Stimulated activated CD8-positive, alpha-beta memory T cell treated with anti-CD3 and anti-CD28 coated beads, Interleukin-7, amount 100 ng/mL, for 48 hours (primary cell): ENCODE data around the gene MICU1.
"Not testable (repeated sequence)": the region's sequence is repeated elsewhere in the genome, so short reads cannot be mapped to it uniquely, and the experiment has no call there.

Source experiments
- DNase-seq, 2 donors: peaks; one replicate each; pipeline ENCODE4 v3.0.0-alpha.2; 2020; ENCODE audit warnings: low read depth in 1 of 2; ENCODE audit errors: extremely low read depth in 1 of 2

Gene MICU1

DNA sequence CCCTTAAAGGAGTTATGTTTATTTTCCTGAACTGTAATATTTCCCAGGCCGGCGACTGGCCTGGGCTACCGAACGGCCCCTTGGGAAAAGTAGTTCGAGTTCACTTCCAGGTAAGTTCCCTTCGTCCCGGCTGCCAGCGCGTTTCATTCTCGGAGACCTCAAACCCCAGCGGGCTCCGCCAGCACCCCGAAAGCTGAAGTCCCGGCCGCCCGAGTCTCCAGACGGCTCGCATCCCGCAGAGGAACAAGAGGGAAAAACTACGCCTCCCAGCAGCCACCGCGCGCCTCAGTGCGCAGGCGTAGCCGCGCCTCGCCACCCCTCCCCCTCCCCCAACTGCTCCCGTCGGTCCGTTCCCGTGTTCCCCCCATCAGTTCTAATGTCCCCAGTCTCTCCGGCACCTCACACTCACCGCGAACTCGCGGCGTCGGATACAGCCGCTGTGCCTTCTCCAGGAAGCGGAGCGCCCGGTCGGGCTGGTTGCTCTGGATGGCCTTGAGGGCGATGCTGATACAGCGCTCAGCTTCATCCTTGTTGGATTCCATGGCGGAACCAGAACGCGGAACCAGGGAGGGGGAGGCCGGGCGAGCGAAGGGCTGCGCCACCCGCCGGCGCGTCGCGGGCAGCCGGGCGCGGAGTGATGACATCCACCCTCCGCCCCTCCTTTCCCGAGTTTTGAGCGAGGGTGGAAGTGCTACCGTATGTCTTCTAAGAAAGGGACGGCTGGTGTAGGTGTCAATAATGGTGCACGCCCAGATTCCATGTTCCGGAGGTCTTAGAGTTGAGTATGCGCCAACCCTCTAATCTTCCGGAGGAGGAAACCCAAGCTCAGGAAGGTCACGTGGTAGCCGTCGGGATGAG lies 271.3 kb downstream of the MICU1 start, which contains the start of gene DNAJB12:
Gene DNAJB12, minus strand, starts transcription at position 564 of the 858 bp plus-strand sequence. Its CDS starts 22 bp downstream, at position 542.
- peak; percentile 75 for DNase-seq

DNA sequence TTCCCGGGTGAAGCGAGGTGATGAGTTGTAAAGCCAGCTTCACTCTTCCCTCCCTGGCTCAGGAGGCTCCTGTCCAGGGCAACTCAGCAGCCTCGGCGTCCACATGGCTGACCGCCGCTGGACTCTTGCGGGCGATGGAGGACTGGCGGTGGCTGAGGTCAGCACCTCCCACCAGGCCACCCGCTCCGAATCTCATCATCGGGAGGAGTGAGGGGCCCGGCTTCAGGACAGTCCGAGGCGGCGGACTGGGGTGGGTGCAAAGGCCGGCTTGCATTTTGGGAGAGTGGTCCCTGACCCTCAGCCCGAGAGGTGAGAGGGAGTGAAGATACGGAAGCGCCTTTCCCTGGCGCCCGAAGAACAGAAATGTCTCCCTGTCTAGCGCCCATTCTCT lies 271.9 kb downstream of the MICU1 start:
- no peak for DNase-seq

DNA sequence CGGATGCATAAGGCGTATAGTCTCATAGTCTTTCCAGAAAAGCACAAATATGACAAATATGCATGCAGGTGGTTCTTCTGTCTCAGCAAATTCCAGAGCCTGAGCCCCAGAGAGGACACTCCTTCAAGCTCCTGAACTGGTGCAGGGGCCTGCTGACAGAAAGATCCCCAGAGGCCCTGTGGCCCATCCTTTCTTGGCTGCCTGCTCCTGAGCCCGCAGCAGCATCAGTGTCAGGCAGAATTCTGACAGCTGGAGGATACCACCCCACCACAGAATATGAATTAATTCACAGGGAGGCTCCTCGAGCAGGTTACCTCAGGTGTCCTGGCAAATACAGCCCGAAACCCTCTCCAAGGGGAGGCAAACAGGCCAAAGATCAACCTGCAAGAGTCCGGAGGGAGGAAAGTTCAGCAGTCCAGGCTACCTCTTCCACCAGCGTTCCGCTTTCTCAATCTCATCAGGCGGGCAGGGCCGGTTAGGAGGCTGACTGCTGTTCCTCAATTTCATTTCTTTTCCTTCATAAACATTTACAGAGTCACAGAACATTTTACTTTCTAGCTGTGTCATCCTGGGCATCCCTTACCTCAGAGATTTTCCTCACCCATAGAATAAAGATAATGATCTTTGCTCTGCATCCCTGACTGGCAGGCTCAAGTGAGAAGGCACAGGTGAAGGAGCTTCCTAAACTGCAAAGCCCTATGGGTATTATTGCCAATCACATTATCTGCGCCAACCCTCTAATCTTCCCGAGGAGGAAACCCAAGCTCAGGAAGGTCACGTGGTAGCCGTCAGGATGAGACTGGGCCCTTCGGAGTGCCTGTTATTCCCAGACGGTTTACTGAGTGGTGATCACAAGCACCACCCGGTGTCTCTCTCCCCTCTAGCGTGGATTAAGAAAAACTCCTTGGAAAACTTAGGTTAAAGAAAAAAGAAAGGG lies 272.6 kb downstream of the MICU1 start:
- no peak for DNase-seq

DNA sequence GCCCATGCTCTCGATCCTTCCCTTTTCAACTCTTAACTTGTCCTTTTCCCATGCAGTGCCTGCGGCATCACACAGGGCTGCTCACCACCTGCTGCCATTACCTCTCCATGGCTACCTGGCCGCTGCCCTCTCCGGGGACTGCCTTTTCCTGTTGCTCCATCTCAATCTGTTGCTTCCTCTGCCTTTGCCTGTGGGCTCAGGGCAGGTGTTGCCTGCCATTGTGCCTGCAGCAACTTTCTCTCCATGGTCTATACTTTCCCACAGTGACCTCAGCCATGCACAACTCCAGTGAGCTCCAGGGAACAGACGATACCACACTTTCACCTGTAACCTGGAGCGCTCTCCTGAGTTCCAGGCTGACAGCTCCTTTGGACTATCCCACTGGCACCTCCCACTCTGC lies 274.4 kb downstream of the MICU1 start:
- DNase-seq: no peak

DNA sequence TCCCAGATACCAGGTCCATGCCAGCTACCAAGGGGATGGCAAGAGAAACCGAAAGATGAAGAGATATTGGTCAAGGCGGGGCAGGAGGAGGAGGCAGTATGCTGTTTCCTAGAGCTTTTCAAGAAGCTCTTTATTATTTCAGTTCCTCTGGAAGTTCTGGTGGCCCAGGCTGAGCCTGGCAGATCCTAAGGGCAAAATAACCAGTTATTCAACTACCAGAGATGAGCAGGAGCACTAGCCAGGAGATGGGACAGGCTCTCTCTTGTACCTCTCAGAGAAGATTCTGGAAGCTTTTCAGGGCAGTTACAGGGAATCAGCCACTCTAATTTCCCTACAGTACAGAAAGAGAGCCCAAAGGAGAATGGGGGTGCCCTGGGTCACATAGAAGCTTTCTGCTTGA lies 276.4 kb downstream of the MICU1 start:
- no peak for DNase-seq

DNA sequence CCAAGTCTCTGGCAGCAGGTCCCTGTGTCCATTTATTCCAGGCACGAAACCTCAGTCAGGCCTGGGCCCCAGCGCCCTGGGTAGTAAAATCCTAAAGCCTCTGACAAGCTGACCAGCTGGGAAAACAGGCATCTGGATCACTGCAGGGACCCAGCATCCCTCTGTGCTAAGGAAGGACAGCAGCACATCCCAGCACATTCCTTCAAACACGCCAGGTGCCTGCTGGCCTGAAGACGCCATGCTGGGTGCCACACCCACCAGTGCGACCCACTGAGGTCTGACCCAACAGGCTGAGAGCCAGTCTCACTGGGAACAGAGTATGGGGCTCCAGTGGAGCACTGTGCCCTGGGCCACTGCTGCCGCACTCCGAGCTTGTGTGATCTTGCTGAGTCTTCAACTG lies 277.6 kb downstream of the MICU1 start:
- no peak for DNase-seq

DNA sequence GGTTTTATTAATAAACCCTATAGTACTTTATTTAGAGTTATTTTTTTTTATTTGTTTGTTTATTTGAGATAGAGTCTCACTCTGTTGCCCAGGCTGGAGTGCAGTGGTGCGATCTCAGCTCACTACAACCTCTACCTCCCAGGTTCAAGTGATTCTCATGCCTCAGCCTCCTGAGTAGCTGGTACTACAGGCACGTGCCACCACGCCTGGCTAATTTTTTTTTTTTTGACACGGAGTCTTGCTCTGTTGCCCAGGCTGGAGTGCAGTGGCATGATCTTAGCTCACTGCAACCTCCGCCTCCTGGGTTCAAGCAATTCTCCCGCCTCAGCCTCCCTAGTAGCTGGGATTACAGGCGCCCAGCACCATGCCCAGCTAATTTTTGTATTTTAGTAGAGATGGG lies 279.8 kb downstream of the MICU1 start:
- not testable (repeated sequence) for DNase-seq

DNA sequence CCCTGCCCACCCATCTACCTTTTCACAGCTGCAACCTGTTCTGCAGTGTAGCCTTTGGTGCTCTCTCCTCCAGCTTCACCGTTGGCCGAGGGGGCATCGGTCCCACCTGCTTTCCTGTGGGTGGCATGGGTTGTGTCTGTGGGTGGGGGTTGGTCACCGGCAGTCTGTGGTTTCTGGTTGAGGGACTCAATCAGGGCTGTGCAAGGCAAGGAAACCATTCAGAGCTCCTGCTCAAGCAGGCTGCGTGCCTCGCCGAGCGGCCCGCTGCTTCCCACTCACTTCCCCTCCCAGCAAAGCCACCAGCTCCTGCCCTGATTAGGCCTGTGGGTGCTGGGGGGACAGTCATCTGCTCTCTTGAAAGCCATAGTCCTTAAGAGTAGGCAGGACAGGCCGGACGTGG lies 280.9 kb downstream of the MICU1 start:
- no peak for DNase-seq

DNA sequence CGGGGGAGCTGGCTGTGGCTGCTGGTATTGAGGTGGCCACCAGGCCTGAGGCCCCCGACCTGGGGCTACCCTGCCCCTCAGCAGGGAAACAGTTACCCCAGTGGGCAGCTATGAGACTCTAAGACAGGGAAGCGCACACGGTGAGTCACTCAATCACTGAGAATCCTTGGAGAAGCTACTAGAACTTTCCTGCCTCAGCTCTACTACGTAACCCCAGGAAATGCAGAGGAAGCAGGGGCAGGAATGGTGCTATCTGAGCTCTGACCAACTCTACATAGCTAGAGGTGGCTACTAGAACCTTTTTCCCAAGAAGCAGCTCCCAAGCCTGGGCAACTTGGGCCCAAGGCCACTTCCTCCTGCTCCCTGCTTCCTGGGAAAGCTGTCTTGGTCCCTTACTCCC lies 283.0 kb downstream of the MICU1 start:
- no peak for DNase-seq

DNA sequence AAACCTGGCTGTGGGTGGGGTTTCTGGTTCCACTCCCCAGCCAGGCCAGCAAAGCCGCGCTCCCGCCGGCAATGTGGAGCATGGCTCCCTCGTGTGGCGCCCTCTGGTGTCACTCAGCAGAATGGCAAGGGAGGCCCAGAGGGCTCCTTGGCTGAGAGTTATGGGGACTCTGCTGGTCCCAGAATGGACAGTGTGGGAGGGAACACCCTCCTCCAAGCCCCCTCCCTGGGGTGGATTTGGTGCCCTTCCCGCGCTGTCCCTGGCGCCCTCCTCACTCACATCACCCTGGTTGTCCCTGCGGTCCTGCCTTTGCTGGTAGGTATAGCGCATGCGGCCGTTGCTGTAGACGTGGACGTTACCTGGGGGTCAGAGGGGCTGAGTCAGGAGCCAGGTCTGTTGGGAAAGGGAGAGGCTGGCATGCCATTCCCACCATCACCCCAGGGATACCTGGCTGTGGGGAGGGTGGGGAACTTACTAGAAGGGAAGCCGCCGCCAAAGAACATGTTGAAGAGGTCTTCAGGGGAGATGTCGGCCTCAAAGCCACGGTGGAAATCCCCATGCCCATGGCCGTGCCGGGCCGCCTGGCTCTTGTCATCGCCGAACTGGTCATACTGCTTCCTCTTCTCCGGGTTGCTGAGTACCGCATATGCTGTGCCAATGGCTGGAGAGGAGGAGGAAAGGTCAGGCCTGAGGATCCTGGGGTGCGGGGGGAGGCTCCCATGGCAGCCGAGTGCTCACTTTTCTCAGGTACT lies 285.2 kb downstream of the MICU1 start:
- no peak for DNase-seq

DNA sequence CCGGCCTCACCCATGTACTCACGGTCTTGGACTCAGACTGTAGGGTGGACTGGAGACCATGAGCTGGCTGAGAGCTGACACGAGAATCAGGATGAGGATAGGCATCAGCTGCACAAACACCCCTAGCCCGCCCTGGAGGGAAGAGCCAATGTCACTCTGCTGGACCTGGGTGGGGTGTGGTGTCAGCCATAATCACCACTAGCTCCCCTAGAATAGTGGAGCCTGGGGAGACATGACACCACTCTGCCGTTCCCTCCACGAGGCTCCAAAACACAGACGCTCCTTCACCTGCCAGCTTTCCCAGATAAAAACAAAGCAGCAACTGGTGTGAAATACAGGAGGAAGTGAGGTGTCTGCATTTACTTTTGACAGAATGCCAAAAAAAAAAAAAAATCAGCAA lies 287.7 kb downstream of the MICU1 start:
- DNase-seq: no peak

DNA sequence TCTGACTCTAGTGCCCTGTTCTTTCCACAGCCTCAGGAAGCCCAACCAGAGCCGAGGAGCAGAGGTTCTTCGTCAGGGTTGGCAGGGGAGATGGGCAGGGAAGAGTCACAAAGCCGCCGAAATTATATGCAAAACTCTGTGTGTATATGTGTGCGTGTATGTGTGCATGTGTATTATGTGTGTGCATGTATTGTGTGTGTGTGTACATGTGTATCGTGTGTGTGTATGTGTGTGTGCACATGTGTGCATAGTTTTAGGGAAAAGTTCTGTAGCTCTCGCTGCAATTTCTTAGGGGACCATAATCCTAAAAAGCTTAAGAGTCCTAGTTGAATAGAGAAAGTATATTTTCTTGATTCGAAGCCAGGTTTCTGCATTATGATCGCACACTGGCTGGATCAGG lies 288.2 kb downstream of the MICU1 start:
- no peak for DNase-seq

DNA sequence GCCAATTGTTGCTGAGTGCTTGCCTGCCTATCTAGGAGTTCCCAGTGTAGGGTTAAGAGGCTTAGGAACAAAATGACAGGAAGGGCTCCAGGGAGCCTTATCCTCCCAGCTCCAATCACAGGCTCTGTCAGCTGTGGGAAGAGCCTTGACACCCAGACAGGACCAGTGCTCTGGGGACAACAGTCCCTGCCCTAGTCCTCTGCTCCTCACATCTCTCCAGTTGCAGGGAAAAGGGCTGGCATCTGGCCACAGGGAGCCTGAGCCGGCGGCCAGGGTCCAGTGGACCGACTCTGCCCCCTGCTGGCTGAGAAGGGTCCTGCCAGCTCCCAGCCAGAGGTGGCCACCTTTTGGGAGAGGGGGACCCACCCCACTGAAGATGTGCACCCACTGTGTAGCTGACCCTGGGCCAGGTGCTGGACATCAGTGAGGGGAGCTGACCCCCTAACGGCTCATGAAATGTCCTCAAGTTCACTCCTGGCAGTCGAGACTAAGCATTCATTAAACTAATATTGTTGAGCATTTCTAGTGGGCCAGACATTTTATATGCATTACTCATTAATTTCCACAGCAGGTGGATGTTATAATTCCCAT lies 288.7 kb downstream of the MICU1 start:
- DNase-seq: no peak

DNA sequence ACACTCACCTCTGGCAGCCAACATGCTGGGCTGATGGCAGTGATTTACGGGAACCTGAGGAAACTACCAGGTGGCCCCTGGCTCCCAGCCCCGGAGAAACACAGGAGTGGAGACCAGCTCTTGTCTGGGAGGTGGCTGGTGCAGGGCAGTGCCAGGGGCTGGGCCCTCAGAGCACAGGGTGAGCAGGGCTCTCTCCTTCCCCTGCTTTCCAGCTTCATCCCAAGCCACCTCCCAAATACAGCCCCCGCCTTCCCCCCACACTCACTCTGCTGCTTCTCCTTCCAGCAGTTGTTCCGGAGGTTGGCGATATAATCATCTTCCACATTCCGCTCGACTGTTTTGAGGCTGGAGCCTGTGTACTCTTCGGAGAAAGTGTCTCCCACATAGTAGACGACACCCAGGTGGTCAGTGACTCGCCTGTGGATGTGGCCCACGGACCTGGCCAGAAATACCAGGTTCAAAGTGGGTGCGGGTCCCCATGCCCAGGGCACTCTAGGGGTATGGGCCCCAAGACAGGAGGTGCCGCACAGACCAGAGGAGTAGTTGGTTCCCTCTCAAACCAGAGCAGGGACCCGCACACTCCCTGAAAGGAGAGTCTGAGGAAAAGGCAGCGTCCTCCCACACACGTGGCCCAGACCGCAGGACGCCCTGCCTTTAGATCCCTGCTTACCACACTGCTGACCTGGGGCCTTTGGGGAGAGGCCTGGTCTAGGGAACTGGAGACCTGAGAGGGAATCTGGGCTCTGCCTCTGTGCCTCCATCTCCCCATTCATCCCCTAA lies 289.4 kb downstream of the MICU1 start:
- no peak for DNase-seq

DNA sequence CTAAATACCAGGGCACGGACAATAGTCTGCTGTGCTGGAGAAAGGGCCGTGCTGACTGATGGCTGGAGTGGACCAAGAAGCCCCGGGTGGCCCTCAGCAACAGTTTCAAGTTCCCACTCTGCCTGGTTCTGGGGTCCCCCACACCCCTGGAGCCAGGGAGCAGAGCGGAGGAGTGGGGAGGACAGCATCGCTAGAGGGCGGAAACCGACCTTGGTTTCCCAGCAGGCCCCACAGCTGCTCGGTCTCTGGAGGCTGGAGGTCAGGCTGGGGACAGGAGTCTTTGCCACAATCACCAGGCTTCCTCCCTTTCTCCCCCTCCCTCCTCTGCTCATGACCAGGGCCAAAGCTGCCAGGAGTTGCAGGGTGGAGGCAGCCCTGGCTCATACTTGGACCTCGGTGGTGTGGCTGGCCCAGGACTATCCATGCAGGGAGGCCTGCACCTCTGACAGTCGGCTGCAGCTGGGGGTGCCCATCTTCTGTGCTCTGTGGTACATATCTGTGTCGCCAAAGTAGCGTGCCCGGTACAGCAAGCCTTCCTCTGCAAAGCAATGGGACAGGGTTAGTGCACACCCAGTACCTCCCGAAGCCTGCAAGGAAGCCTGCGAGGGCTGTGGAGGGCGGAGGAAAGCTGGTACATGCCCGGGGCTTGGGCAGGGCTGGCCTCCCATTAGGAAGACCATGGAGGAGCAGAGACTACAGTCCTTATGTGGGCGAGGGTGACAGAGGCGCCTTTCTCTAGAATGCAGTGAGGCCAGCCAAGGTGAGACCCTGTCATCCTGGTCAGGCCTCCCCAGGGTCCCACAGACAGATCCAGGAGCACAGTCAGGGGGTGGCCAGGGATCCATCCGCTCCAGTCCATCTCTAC lies 290.3 kb downstream of the MICU1 start:
- no peak for DNase-seq

DNA sequence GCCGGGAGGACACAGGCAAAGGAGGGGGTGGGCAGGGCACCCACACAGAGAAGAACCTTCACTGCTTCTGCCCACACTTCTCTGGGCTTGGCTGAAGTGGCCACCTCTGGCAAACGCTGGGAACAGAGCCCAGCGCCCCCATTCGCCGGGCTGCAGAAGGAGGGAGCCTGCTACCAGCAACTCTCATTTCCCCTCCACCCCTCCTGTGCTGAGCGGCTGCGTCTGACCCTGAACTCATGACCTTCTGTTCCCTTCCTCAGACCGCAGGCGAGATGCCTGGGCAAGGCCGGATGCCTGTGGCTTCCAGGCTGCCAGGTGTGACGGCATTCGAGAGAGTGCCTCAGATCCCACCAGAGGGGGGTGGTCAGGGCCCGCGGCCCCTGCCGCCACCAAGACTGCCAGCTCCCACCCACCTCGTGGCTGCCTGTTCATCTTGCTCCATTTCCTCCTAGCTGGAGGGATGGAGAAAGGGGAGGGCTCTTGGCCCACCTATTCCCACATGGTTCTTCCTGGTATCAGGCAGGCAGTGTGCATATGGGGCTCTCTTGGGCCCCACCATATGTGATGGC lies 291.0 kb downstream of the MICU1 start:
- DNase-seq: peak; percentile 82 to 96

DNA sequence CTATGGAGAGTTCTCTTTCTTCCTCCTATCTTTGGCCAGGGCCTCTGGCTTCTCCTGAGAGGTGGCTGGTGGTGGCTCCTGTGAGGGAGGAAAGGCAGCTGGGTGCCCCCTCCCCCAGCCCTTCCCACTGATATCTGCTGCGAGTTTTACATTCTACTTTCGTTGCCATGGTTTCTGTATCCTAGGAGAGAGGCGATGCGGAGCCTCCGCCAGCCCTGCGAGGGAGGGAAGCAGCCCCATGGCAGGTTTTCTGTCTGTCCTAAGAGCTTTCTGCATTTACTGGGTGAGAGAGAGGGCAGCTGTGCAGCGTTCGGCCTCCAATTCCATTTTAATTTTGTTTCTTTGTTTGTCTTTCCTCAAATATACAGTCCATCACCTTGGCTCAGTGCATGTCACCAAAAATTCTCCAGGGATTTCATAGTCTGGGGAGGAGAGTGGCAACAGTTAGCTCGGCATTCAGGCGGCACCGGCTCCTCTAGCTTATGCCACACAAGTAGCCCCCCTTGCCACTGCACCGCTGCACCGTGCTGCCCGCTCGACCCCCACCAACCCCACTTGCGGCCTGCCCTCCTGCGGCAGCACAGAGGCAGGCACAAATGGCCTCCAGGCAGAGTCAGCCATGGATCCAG lies 291.6 kb downstream of the MICU1 start:
- DNase-seq: no peak
